Esophagus squamous epithelium (tissue), 5 donors: ENCODE measurements around the gene LRP8. TPM values are rescaled to one million over a fixed set of nuclear protein-coding genes. Genes with fewer than 3 reads are reported as not detected.

ENCODE experiments used
- DNase-seq: peaks from one replicate; lab custom pipeline; 2025; lab: John Stamatoyannopoulos, UW
- H3K27ac ChIP-seq, 4 donors: fragments of 200-600 bp; sonication (generic); one replicate each; pipeline ENCODE4 v1.5.1; 2016 to 2019; ENCODE audit warnings: mild to moderate bottlenecking in 1 of 4
- H3K27me3 ChIP-seq, 4 donors: fragments of 200-600 bp; sonication (generic); 1 replicate in 3 of 4; 2 replicates in 1 of 4; pipeline versions ENCODE4 v1.5.1 to v1.6.0; 2017 to 2021; ENCODE audit warnings: antibody characterized with exemption in 1 of 4
- H3K36me3 ChIP-seq, 3 donors: fragments of 200-600 bp; sonication (generic); one replicate each; pipeline ENCODE4 v1.5.1; 2016 to 2019
- H3K4me1 ChIP-seq, 3 donors: fragments of 200-600 bp; sonication (generic); one replicate each; pipeline ENCODE4 v1.5.1; 2017 to 2019
- H3K4me3 ChIP-seq, 4 donors: fragments of 200-600 bp; sonication (generic); 1 replicate in 3 of 4; 2 replicates in 1 of 4; pipeline ENCODE4 v1.5.1; 2016 to 2019; ENCODE audit warnings: mild to moderate bottlenecking in 2 of 4, moderate library complexity in 1 of 4
- H3K9me3 ChIP-seq, 3 donors: fragments of 200-600 bp; sonication (generic); one replicate each; pipeline ENCODE4 v1.5.1; 2016 to 2019
- CTCF ChIP-seq, 6 experiments: fragments of 450-650 bp in 4 of 6; fragments of 200-600 bp in 2 of 6; sonication (generic) in 2 of 6; IDR thresholded peaks; one replicate each; pipeline ENCODE4 v1.5.1; 2016 to 2019; ENCODE audit warnings: antibody characterized with exemption in 6 of 6, mild to moderate bottlenecking in 4 of 6, moderate library complexity in 4 of 6
- POLR2A ChIP-seq, 4 donors: fragments of 450-650 bp; IDR thresholded peaks; one replicate each; pipeline ENCODE4 v1.6.1; 2017; ENCODE audit warnings: antibody characterized with exemption in 4 of 4, mild to moderate bottlenecking in 4 of 4, moderate library complexity in 3 of 4
- WGBS, 2 donors: methylation state at CpG; one replicate each; pipeline ENCODE4 v1.1.5; 2018; 5-methylcytosine and 5-hydroxymethylcytosine counted together
- intact Hi-C: fragments of 100-400 bp; cut with DNase I; formaldehyde crosslinking; loops from one replicate; pipeline ENCODE4 v1.15.0; 2022
- total RNA-seq, 4 donors: library from RNA; depleted of rRNA; stranded (reverse); fragments of >200 nt; gene quantifications; one replicate each; pipeline ENCODE4 v1.1.0, GENCODE V29; 2016
- donor health status: DM: yes; HTN: yes; CAD: no.

Gene LRP8
- total RNA-seq, 4 donors from 2014 or later = 15.3 to 39.6 (median 18.8) TPM

- no peak for DNase-seq
- Histone ChIP-seq H3K4me3 (no peak overlapping the region), H3K27me3 (no peaks in the 10 kb centered on the region), H3K27ac (no peak overlapping the region), H3K4me1 (no peaks in the 10 kb centered on the region), H3K36me3 (peaks cover 0 to 87% (median 19%) of the 10 kb centered on the region in 3 donors), H3K9me3 (no peaks in the 10 kb centered on the region)
- intact Hi-C loops = no loop called here
- TF ChIP-seq POLR2A (IDR thresholded peaks at IDR 0.05) (no peak), CTCF (IDR thresholded peaks at IDR 0.05) (no peak)
- WGBS, 2 donors = 82% methylated on average over 2 of the region's 2 CpGs
These were observed 67.9 kb downstream of the LRP8 start for GRCh38 chr1:53259932-53260331.

- DNase-seq = no peak
- no peak overlapping the region for H3K27ac ChIP-seq
- WGBS, 2 donors = 45 to 67% methylated on average over 1 of the region's 1 CpG
These were observed 69.7 kb downstream of the LRP8 start for GRCh38 chr1:53258216-53258615.

GRCh38 chr1:53257454-53258081, 70.3 kb downstream of the LRP8 start:
- Histone ChIP-seq H3K4me3 (no peak overlapping the region), H3K27ac (no peak overlapping the region), H3K36me3 (peaks cover 0 to 67% (median 9%) of the 10 kb centered on the region in 3 donors), H3K4me1 (no peaks in the 10 kb centered on the region), H3K27me3 (no peaks in the 10 kb centered on the region), H3K9me3 (no peaks in the 10 kb centered on the region)
- DNase-seq = no peak
- intact Hi-C loops = no loop called here
- WGBS, 2 donors = 90 to 93% methylated on average over 5 of the region's 5 CpGs
- no peak for TF ChIP-seq CTCF (IDR thresholded peaks at IDR 0.05)
- no peak for TF ChIP-seq POLR2A (IDR thresholded peaks at IDR 0.05)

More at GRCh38 chr1:53258216-53258615, 69.7 kb downstream of the LRP8 start:
- H3K27me3 ChIP-seq = no peaks in the 10 kb centered on the region
- peaks cover 0 to 73% (median 9%) of the 10 kb centered on the region in 3 donors for H3K36me3 ChIP-seq
- H3K4me3 ChIP-seq = no peak overlapping the region
- no peaks in the 10 kb centered on the region for H3K4me1 ChIP-seq
- no peak for TF ChIP-seq POLR2A (IDR thresholded peaks at IDR 0.05)
- no peak for TF ChIP-seq CTCF (IDR thresholded peaks at IDR 0.05)
- intact Hi-C loops = no loop called here
- H3K9me3 ChIP-seq = no peaks in the 10 kb centered on the region

GRCh38 chr1:53256511-53257453, 71.1 kb downstream of the LRP8 start:
- H3K4me3 ChIP-seq = no peak overlapping the region
- H3K27ac ChIP-seq = no peak overlapping the region
- no peaks in the 10 kb centered on the region for H3K4me1 ChIP-seq
- no peak for DNase-seq
- no peaks in the 10 kb centered on the region for H3K9me3 ChIP-seq
- no peaks in the 10 kb centered on the region for H3K27me3 ChIP-seq
- TF ChIP-seq CTCF (IDR thresholded peaks at IDR 0.05) = no peak
- no peak for TF ChIP-seq POLR2A (IDR thresholded peaks at IDR 0.05)
- intact Hi-C loops = no loop called here
- H3K36me3 ChIP-seq = peaks cover 0 to 59% (median 9%) of the 10 kb centered on the region in 3 donors
- 88 to 90% methylated on average over 9 to 11 of the region's 11 CpGs for WGBS, 2 donors

GRCh38 chr1:53255031-53255430, 72.8 kb downstream of the LRP8 start:
- DNase-seq = no peak
- Histone ChIP-seq H3K9me3 (no peaks in the 10 kb centered on the region), H3K27ac (no peak overlapping the region), H3K36me3 (peaks cover 0 to 50% (median 8%) of the 10 kb centered on the region in 3 donors), H3K4me3 (no peak overlapping the region), H3K4me1 (no peaks in the 10 kb centered on the region), H3K27me3 (no peaks in the 10 kb centered on the region)
- TF ChIP-seq CTCF (IDR thresholded peaks at IDR 0.05) (no peak), POLR2A (IDR thresholded peaks at IDR 0.05) (no peak)
- 95 to 97% methylated on average over 4 of the region's 4 CpGs for WGBS, 2 donors
- intact Hi-C loops = no loop called here
